GM10266 (cell line): ENCODE data around the gene RREB1.
A peak's percentile ranks its signal among the peaks of the same experiment; 100 is the strongest.

Experiments used
- DNase-seq: peaks from one replicate; pipeline ENCODE4 v3.0.0; 2012; ENCODE audit errors: extremely low spot score
- CTCF ChIP-seq: IDR thresholded peaks from 2 replicates; pipeline ENCODE4 v1.5.1; 2012; ENCODE audit warnings: mild to moderate bottlenecking, low read depth; ENCODE audit not compliant: control insufficient read depth, insufficient read depth; ENCODE audit errors: missing control alignments

The RREB1 gene

GRCh38 chr6:7108964-7109836, 1.4 kb downstream of the RREB1 start:
- no peak for TF ChIP-seq CTCF
- peak; percentile 66 for DNase-seq

- DNase-seq = peak; percentile 28
- TF ChIP-seq CTCF = no peak
Observed at GRCh38 chr6:7110092-7110792, 2.5 kb downstream of the RREB1 start.

DNA sequence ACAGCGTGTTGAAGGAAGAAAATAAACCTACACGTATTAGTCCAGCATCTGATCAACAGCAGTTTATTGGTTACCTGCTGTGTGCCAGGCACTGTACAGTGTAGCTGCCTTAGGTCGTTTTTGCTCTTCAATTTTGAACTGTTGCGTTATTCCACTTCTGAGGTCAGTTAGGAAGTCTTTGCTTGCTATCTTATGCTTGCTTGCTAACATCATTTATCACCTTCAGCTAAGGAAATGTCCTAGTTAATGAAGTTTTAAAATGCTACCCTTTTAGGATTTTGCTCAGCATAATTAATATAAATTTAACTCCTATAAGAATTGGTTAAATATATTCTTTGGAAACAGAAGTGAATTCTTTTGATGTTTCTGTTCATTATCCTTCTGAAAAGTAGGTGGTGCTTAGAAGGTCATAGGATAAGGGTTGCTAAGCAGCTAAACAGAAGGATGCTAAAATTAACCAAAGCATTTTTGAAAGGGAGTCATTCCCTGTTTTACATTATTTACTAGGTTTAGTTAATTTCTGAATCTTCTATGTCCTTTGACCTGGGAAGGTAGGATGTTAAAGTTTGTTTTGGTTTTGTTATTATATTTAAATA, 3.4 kb downstream of the RREB1 start:
- no peak for TF ChIP-seq CTCF
- DNase-seq = no peak

DNA sequence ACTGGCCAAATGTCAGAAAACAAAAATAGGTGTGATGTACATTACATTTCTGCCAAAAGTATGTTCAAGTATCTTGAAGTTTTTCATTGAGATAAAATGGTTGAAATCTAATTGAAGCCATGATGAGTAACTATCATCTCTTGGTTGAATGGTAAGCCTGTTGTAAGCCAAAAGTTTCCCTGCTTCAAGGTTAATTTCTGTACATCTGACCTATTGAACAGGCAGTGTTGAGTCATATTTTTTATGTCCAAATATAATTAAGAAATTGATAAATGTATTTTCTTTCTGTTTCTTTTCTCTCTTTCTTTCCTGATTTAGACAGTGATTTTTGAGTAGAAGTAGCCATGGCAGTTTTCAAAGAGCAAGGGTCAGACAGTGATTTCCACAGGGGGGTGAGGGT, 4.4 kb downstream of the RREB1 start:
- TF ChIP-seq CTCF = no peak
- no peak for DNase-seq

GRCh38 chr6:7112741-7113313, 5.1 kb downstream of the RREB1 start:
- no peak for TF ChIP-seq CTCF
- peak; percentile 33 for DNase-seq

DNA sequence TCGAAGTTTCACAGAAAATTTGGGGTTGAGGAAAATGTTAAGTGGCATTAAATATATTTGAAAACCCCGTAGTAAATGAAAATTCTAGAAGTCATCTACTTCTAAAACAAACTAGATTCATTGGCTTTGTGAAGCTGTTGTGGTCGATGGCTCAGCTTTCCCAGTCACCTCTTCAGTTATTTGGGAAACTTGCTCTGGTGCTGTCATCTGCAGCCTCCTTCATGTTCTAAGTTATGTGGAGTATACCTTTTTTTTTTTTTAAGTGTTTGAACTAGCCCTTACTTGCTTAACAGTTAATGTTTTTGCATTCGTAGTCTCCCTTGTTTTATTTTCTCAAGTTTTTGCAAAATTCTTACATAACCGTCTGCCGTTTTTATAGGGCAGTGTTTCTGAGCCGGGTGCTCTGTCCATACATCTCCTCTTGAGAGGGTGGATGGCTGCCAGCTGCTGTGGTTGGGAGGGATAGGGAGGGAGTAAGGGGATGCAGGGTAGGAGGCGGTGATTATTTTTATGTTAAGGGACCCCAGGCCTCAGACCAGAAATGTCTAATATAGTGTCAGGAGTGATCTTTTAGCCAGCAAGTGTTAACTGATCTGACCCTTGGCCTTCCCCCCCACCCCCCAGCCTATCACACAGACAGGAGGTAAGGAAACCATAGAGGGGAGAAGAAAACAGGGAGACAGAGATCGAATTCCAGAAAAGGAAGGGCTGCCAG, 7.1 kb downstream of the RREB1 start:
- TF ChIP-seq CTCF = no peak
- no peak for DNase-seq
